GM19035 (cell line): ENCODE data around the gene PLXDC2.
"Not testable (repeated sequence)": the region's sequence is repeated elsewhere in the genome, so short reads cannot be mapped to it uniquely, and the experiment has no call there.

Experiments used
- ATAC-seq: cut with Tn5 transposase; IDR thresholded peaks from one replicate; pipeline ENCODE4 v1.9.1; 2021; ENCODE audit not compliant: unreplicated experiment

Gene PLXDC2

GRCh38 chr10:20029523-20029922 lies 213.3 kb downstream of the PLXDC2 start:
- no peak for ATAC-seq

GRCh38 chr10:20033476-20033875 lies 217.2 kb downstream of the PLXDC2 start:
- ATAC-seq = no peak

- ATAC-seq = no peak
Measured at GRCh38 chr10:20034732-20035131, 218.5 kb downstream of the PLXDC2 start.

- no peak for ATAC-seq
Measured at GRCh38 chr10:20040012-20040411, 223.8 kb downstream of the PLXDC2 start.

GRCh38 chr10:20041931-20042330 lies 225.7 kb downstream of the PLXDC2 start:
- ATAC-seq = no peak

GRCh38 chr10:20045100-20045499 lies 228.9 kb downstream of the PLXDC2 start:
- ATAC-seq = not testable (repeated sequence)

- no peak for ATAC-seq
Measured at GRCh38 chr10:20048161-20048560, 231.9 kb downstream of the PLXDC2 start.

GRCh38 chr10:20058135-20058534 lies 241.9 kb downstream of the PLXDC2 start:
- no peak for ATAC-seq

- ATAC-seq = no peak
Measured at GRCh38 chr10:20059084-20059835, 243.0 kb downstream of the PLXDC2 start.

GRCh38 chr10:20065814-20066213 lies 249.6 kb downstream of the PLXDC2 start:
- no peak for ATAC-seq

GRCh38 chr10:20073167-20073566 lies 256.9 kb downstream of the PLXDC2 start:
- ATAC-seq = no peak

GRCh38 chr10:20075713-20076112 lies 259.5 kb downstream of the PLXDC2 start:
- ATAC-seq = no peak

- no peak for ATAC-seq
Measured at GRCh38 chr10:20084451-20084850, 268.2 kb downstream of the PLXDC2 start.

- ATAC-seq = no peak
Measured at GRCh38 chr10:20085115-20085514, 268.9 kb downstream of the PLXDC2 start.

- no peak for ATAC-seq
Measured at GRCh38 chr10:20087353-20087752, 271.1 kb downstream of the PLXDC2 start.

GRCh38 chr10:20088061-20088701 lies 271.9 kb downstream of the PLXDC2 start:
- ATAC-seq = no peak

- ATAC-seq = no peak
Measured at GRCh38 chr10:20089879-20090278, 273.6 kb downstream of the PLXDC2 start.

- no peak for ATAC-seq
Measured at GRCh38 chr10:20090831-20091230, 274.6 kb downstream of the PLXDC2 start.

- no peak for ATAC-seq
Measured at GRCh38 chr10:20091698-20092097, 275.5 kb downstream of the PLXDC2 start.

- no peak for ATAC-seq
Measured at GRCh38 chr10:20093600-20093999, 277.4 kb downstream of the PLXDC2 start.

- no peak for ATAC-seq
Measured at GRCh38 chr10:20094226-20094976, 278.2 kb downstream of the PLXDC2 start.

GRCh38 chr10:20100171-20100570 lies 283.9 kb downstream of the PLXDC2 start:
- ATAC-seq = no peak
